ENCODE results near the gene RHOF. TPM values are rescaled to one million over a fixed set of nuclear protein-coding genes. Genes with fewer than 3 reads are reported as not detected.

RHOF gene
- total and polyA plus RNA-seq, 4 donors: 0.97 to 7.0 (median 3.5) TPM

GRCh38 chr12:121755591-121755990 is 37.9 kb downstream of the RHOF start:
- no peak overlapping the region for H3K9ac ChIP-seq (ENCODE audit: low read depth in 1 of 2, low read length in 2 of 2)
- no peaks in the 10 kb centered on the region for H3K36me3 ChIP-seq (ENCODE audit: control insufficient read depth in 4 of 4, insufficient read depth in 3 of 4, low read depth in 1 of 4, low read length in 3 of 4)
- no peak for TF ChIP-seq YY1 (IDR thresholded peaks at IDR 0.05)
- no peak for TF ChIP-seq FOXA1 (IDR thresholded peaks at IDR 0.05)
- TF ChIP-seq GABPA (IDR thresholded peaks at IDR 0.05 in 1 of 2, conservative IDR thresholded peaks at IDR 0.05 in 1 of 2): no peak
- no peak for TF ChIP-seq HNF4A (conservative IDR thresholded peaks at IDR 0.05)
- TF ChIP-seq SP1 (IDR thresholded peaks at IDR 0.05): no peak
- no peak for TF ChIP-seq NR2F2 (IDR thresholded peaks at IDR 0.05)
- TF ChIP-seq MAX (IDR thresholded peaks at IDR 0.05): no peak
- TF ChIP-seq REST (IDR thresholded peaks at IDR 0.05): no peak
- no peak for TF ChIP-seq EGR1 (IDR thresholded peaks at IDR 0.05; ENCODE audit: low read depth in 2 of 2)
- TF ChIP-seq FOXA2 (IDR thresholded peaks at IDR 0.05): no peak
- DNase-seq (ENCODE audit: low spot score): no peak
- H3K27ac ChIP-seq (ENCODE audit: low read depth in 1 of 2, low read length in 2 of 2): no peak overlapping the region
- peaks cover 4 to 28% (median 13%) of the 10 kb centered on the region in 4 donors for H3K4me1 ChIP-seq (ENCODE audit: control insufficient read depth in 4 of 4, insufficient read depth in 4 of 4, low read length in 3 of 4)
- WGBS: 98% methylated on average over 3 of the region's 3 CpGs
- no peaks in the 10 kb centered on the region for H3K27me3 ChIP-seq (ENCODE audit: control insufficient read depth in 4 of 4, insufficient read depth in 4 of 4, low read length in 3 of 4)
- no peaks in the 10 kb centered on the region for H3K9me3 ChIP-seq (ENCODE audit: control insufficient read depth in 4 of 4, low read length in 3 of 4)
- H3K4me3 ChIP-seq (ENCODE audit: low read depth in 1 of 3, low read length in 3 of 3): no peak overlapping the region

- Histone ChIP-seq H3K27ac (ENCODE audit: low read depth in 1 of 2, low read length in 2 of 2) (no peak overlapping the region), H3K9me3 (ENCODE audit: control insufficient read depth in 4 of 4, low read length in 3 of 4) (no peaks in the 10 kb centered on the region), H3K36me3 (ENCODE audit: control insufficient read depth in 4 of 4, insufficient read depth in 3 of 4, low read depth in 1 of 4, low read length in 3 of 4) (no peaks in the 10 kb centered on the region), H3K27me3 (ENCODE audit: control insufficient read depth in 4 of 4, insufficient read depth in 4 of 4, low read length in 3 of 4) (no peaks in the 10 kb centered on the region), H3K9ac (ENCODE audit: low read depth in 1 of 2, low read length in 2 of 2) (peak overlapping the region in 1 of 2 donors; percentile 52), H3K4me1 (ENCODE audit: control insufficient read depth in 4 of 4, insufficient read depth in 4 of 4, low read length in 3 of 4) (peaks cover 4 to 28% (median 13%) of the 10 kb centered on the region in 4 donors), H3K4me3 (ENCODE audit: low read depth in 1 of 3, low read length in 3 of 3) (no peak overlapping the region)
- TF ChIP-seq HNF4A (conservative IDR thresholded peaks at IDR 0.05): no peak
- no peak for TF ChIP-seq EGR1 (IDR thresholded peaks at IDR 0.05; ENCODE audit: low read depth in 2 of 2)
- no peak for TF ChIP-seq MAX (IDR thresholded peaks at IDR 0.05)
- TF ChIP-seq ZBTB33 (IDR thresholded peaks at IDR 0.05): no peak
- no peak for TF ChIP-seq RXRA (IDR thresholded peaks at IDR 0.05)
- TF ChIP-seq GABPA (IDR thresholded peaks at IDR 0.05 in 1 of 2, conservative IDR thresholded peaks at IDR 0.05 in 1 of 2): no peak
- TF ChIP-seq YY1 (IDR thresholded peaks at IDR 0.05): no peak
- no peak for DNase-seq (ENCODE audit: low spot score)
- WGBS: 96% methylated on average over 11 of the region's 11 CpGs
These were observed 38.7 kb downstream of the RHOF start for GRCh38 chr12:121754836-121755235.
